GDM1 (cell line): ENCODE data around the gene RPL36AL.
"Not testable (repeated sequence)": the region's sequence is repeated elsewhere in the genome, so short reads cannot be mapped to it uniquely, and the experiment has no call there.

ENCODE experiments used
- DNase-seq: peaks from one replicate; lab custom pipeline; 2025; lab: John Stamatoyannopoulos, UW

The RPL36AL gene

GRCh38 chr14:49620182-49621113 is at the start of gene RPL36AL, which contains the start of gene MGAT2:
Gene RPL36AL (minus strand): TSS chr14:49620626. CDS start chr14:49619104, 1,522 bp downstream.
Gene MGAT2 (plus strand): TSS chr14:49620799. CDS start chr14:49621269, 470 bp downstream.
- peak; percentile 94 for DNase-seq

DNA sequence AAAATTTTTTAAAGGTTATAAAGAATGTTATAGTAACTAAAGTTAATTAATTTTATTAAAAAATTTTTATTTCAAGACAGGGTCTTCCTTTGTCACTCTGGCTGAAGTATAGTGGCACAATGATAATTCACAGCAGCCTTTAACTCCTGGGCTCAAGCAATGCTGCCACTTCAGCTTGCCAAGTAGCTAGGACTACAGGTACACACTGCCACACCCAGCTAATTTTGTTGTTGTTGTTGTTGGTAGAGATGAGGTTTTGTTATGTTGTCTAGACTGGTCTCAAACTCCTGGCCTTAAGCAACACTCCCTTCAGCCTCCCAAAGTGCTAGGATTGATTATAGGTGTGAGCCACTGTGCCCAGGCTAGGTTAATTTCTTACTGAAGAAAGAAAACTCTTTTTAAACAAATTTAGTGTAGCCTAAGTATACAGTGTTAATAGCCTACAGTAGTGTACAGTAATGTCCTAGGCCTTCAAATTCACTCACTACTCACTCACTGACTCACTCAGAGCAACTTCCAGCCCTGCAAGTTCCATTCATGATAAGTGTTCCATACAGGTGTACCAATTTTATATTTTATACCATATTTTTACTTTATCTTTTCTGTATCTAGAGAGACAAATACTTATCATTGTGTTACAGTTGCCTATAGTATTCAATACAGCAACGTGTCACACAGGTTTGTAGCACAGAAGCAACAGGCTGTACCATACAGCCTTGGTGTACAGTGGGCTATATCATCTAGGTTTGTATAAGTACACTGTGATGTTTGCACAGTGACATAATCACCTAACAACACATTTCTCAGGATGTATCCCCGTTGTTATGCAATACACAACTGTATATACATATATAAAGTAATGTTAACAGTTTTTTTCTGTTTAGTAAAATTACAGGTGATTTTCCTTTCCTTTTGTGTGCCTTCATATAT is 39.4 kb upstream of the RPL36AL start:
- no peak for DNase-seq

DNA sequence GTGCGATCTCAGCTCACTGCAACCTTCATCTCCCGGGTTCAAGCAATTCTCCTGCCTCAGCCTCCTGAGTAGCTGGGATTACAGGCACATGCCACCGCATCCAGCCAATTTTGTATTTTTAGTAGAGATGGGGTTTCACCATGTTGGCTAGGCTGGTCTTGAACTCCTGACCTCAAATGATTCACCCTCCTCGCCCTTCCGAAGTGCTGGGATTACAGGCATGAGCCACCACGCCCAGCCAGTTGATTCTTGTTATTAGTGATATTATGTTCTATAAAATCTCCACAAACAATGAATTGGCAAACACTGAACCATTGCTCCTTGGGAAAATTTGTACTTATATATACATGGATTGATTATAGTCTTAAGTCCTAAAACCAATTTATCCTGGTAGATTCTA is 37.1 kb upstream of the RPL36AL start:
- not testable (repeated sequence) for DNase-seq

DNA sequence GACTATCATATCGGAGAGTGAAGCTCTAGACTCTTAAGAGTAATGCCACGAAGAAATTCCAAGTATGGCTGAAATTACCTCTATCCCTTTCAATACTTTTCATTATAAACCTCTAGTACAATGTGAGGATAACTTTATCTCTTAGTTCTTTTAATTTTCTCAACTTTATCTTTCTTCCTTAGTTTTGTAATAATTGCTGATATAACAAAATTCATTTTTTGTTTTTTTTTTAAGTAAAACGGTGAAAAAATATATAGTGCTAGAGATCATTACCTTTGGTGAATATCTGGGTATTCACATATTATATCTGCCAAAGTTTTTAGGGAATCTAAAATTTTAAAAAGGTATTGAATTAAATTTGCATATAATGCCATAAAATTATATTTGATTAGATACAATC is 34.1 kb upstream of the RPL36AL start:
- no peak for DNase-seq

DNA sequence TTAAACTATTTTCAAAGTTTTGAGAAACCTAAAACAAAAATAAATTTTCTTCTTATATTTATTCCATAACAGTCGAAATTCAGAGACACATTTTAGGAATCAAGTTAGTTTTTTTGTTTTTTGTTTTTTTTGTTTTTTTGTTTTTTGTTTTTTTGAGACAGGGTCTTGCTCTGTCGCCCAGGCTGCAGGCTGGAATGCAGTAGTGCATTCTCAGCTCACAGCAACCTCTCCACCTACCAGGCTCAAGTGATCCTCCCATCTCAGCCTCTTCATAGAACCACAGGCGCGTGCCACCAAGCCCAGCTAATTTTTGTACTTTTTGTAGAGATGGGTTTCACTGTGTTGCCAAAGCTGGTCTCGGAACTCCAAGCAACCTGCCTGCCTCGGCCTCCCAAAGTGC is 33.1 kb upstream of the RPL36AL start:
- DNase-seq = no peak

DNA sequence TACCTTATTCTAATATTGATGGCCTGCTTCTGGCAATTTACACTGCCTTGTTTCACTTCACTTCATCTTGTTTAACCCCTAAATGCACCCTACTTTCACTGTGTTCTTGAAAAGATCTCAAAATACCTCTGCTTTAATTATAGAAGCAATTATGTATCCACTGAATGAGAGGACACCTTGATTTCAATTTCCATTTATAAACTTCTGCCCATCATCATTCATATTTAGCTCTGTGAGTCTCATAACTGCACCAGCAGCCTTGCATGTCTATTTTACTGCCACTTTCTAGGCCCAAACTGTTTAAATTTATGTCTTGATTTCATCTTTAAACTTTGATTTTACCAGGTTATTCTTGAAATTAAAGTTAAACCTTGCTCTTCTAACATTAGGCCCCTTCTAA is 21.7 kb upstream of the RPL36AL start:
- no peak for DNase-seq

GRCh38 chr14:49641697-49642129 is 21.3 kb upstream of the RPL36AL start:
- no peak for DNase-seq

DNA sequence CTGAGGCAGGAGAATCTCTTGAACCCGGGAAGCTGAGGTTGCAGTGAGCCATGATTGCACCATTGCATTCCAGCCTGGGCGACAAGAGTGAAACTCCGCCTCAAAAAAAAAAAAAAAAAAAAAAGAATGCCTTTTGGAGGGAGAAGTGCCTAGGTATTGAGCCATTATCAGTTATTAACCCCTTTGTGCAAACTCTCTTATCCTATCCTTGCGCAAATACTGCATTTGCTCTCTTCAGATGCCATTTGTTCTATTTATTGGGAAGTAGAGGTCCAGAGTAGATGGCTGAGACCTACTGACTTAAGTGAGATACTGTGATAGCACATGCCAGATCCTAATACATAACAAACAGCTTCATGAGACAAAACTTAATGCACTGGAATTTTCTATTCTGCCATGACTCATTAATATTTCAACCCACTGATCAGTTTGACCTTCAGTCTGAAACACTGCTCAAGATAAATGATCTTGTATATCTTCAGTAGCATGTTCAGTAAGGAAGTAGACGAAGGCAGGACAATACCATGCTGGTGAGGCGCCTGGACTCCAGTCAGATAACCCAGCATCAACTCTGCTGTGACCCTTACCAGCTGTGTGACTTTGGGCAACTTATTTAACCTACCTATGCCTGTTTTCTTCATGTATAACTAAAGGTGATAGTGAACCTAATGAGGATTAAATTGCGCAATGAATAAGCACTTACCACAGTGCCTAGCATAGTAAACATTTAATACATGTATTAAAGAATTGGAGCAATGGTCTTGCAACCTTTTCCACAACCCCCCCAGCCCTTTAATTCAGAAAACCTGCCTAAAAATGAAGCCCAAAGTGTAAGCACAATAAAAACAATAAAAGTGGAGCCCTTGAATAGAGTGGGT is 20.4 kb upstream of the RPL36AL start:
- no peak for DNase-seq

- no peak for DNase-seq
These were observed 17.2 kb upstream of the RPL36AL start for GRCh38 chr14:49637534-49638078.

- DNase-seq = no peak
These were observed 16.4 kb upstream of the RPL36AL start for GRCh38 chr14:49636866-49637265.

DNA sequence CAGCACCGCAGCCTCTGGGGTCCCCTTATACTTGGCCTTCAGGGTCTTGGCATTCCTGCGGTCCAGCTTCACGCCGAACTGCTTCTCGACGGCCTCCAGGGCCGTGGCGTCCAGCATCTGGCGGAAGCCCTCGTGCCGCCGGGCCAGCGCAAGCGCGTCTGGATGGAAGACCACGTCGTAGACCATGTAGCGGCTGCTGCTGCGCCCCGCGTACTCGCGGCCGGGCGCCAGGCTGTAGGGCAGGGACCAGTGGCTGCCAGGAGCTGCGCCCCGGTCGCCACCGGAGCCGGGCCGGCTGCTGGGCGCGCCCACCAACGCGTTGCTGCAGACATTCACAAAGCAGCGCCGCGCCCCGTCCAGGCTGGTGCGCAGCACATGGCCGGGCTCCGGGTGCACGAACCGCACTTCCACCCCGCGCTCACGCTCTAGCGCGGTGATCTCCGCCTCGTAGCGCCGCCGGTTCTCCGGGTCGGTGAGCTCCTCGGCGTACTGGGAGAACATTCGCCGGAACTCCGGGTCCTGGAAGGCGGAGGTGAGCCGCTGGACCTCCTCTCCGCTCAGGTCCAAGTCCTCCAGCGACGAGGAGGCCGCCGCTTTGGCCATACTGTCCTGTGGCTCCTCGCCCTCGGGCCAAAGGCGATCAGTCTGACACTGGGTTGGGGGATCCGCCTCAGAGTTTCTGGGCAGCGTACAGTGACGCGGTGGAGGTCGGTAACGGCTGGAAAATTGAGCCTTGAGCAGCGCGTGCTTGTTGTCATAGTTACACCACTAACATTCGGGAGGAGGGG is 14.3 kb upstream of the RPL36AL start, which contains the start of gene DNAAF2:
TSS of gene DNAAF2 (minus strand) at position 698 of the 788 bp plus-strand sequence. CDS start at position 603, 95 bp downstream.
- DNase-seq = peak; percentile 7

DNA sequence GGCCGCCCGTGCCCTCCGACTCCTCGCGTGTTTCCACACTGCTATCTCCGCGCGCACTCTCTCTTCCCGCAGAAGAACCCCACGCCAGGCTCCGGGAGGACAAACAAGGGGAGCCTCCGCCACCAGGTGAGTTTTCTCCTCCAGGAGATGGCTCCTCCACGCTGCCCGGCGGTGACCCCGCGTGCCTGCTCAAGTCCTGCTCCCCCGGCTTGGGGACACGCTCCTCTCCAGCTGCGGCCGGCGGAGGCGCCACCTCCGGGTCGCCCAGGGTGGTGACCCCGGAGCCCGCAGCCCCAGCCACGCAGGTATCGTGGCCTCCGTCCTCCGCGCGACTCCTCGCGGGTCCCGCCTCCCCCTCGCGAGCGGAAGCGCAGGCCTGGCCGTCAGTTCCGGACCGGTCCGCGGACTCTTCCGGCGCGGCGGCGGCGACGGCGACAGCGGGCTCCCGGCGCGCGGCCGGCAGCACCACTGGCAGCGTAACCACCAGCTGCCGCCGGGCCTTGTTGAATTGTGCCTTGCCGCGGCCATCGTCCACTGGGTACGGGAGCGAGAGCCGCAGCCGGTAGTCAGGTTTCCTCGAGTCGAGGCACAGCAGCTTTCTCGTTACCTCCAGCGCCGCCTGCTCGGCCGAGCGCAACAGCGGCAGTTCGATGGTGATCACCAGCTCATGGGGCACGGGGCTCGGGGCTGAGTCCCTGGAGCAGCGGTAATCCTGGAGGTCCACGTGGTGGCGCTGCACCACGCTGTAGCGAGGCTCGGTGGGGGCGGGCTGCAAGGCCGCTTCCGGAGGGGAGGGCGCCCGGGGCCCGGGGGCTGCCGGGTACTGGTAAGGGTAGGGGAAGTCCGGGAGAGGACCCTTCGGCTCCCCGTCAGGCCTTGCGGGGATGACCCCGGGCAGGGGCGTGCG is 13.5 kb upstream of the RPL36AL start:
- DNase-seq = peak; percentile 92

DNA sequence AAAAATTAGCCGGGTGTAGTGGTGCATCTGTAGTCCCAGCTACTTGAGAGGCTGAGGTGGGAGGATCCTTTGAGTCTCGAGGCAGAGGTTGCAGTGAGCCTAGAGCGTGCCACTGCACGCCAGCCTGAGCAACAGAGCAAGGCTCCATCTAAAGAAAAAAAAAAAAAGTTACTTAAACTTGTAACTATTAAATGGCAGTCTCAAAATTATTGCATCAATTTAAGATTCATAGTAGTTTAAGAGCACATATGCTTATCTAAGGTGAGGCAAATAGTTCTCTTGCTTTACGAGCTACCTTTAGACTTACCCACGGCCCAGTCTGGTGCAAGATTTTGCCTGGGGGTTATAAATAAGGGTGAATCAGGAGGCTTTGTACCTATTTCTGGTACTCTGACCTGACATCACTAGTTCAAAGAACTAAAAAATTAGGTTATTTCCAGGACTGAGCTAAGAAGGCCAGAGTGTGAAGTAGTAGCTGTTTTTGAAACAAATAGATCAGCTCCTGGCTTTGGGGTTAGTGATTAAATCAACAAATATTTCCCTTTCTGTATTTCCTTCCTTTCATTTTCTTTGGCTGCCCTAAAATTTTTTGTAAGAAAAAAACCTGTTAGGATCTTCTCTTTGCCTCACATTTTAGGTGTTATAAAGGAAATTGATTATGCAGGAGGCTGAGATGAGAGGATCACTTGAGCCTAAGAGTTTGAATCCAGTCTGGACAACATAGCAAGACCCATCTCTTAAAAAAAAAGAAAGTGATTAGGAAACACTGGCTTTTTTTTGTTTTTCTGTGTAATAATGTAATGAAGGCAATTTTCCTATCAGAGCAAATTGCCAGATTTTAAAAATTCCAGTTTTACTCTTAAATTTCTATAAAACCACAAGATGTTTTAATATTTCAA is 3.8 kb upstream of the RPL36AL start:
- DNase-seq = no peak

DNA sequence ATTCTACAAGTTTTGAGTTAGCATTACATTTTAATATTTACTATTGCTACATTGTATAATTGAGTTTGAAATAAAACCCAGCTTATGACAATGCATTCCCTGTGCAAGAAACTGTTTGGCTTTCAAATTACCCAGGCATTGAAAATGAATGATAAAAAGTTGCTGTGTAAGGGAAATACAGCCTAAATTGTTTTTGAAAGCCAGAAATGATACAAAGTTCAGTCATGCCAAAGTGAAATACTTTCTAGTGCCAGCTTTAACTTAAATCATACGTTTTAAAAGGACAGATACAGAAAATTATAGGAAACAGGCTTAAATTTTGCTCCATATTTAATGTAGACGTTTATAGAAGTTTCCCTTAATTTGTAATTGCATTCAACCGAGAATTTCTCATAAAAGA is 3.0 kb upstream of the RPL36AL start:
- DNase-seq = no peak

- DNase-seq = no peak
These were observed 1.7 kb upstream of the RPL36AL start for GRCh38 chr14:49622022-49622607.

GRCh38 chr14:49621114-49621881 is 872 bp upstream of the RPL36AL start:
- DNase-seq = peak; percentile 76

- no peak for DNase-seq
These were observed 696 bp downstream of the RPL36AL start for GRCh38 chr14:49619730-49620129.
